Activated T-cell treated with anti-CD3 and anti-CD28 coated beads, Interleukin-2, amount 50 U/mL, for 24 hours (primary cell): ENCODE results near the gene COMMD10.

Experiments used
- DNase-seq: peaks from one replicate; pipeline ENCODE4 v3.0.0-alpha.2; 2020
- H3K27ac Mint-ChIP-seq: 2 replicates; pipeline ENCODE4 v1.8.0; 2020; ENCODE audit warnings: mild to moderate bottlenecking, mixed read lengths
- H3K27me3 Mint-ChIP-seq: 2 replicates; pipeline ENCODE4 v1.8.0; 2020; ENCODE audit warnings: mixed read lengths
- H3K36me3 Mint-ChIP-seq: 2 replicates; pipeline ENCODE4 v1.8.0; 2020; ENCODE audit warnings: low read depth, mixed read lengths
- H3K4me1 Mint-ChIP-seq: 2 replicates; pipeline ENCODE4 v1.8.0; 2020; ENCODE audit warnings: low read depth, mixed read lengths
- H3K4me3 Mint-ChIP-seq: 2 replicates; pipeline ENCODE4 v1.8.0; 2020; ENCODE audit warnings: mild to moderate bottlenecking, moderate library complexity, mixed read lengths
- H3K9me3 Mint-ChIP-seq: 2 replicates; pipeline ENCODE4 v1.8.0; 2020; ENCODE audit warnings: mixed read lengths

COMMD10 gene

DNA sequence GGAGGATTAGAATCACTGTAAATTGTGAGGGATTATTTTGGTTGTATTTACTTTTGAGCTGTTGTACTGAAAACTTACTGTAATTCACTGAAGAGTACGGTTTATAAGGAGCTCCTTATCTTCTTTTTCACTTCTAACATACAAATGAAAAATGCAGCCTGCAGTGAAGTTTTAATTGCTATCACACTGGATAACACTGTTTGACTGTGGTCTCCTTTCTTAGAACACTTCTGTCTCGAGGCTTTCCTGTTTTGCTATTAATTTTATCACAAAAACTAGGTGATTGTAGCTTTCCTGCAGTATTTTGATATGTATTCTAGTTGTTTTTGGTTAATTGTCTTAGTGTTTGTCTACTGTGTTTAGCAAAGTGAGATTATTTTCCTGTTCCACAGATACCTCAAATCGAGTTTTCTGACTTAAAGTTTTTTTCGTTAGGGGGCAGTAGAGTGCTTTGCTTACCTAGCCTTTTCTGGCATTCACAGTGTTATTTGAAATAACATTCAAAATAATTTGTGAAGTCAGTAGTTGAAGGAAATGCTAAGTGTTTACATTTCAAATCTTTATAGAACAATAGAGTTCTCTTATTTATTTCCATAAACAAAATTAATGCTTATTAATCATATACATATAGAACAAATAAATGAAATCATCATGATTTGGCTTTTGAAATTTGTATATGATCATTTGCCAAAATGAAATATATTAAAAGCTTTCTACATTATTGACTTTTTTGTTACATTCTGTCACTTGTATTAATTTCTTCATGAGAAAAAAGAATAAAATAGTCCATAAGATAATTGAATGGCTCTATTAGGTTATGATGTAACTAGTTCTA is 52.9 kb downstream of the COMMD10 start:
- H3K27me3 Mint-ChIP-seq, result no peaks in the 10 kb centered on the region
- no peaks in the 10 kb centered on the region for H3K9me3 Mint-ChIP-seq
- H3K4me1 Mint-ChIP-seq, result peaks cover 35% of the 10 kb centered on the region
- H3K4me3 Mint-ChIP-seq, result no peak overlapping the region
- DNase-seq, result no peak
- peaks cover 13% of the 10 kb centered on the region for H3K36me3 Mint-ChIP-seq
- no peak overlapping the region for H3K27ac Mint-ChIP-seq

DNA sequence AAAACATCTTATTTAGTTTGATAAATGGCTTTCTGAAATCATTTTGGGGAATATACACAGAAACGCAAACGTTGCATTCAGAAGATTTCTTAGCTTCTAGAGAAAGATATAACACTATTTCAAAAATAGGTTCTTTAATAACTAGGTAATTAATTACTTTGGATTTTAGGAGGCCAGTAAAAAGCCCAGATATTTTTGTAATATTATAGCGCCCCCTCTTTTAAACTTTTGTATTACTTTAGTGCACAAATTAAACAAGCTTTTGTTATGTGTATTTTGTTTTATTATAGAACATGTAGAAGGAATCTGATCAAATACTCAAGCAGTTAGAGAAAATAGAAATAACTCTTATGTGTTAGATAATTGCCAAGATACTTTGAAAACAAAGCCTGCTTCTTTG is 57.7 kb downstream of the COMMD10 start:
- DNase-seq, result no peak
- H3K4me1 Mint-ChIP-seq, result peaks cover 3% of the 10 kb centered on the region
- H3K27me3 Mint-ChIP-seq, result no peaks in the 10 kb centered on the region
- no peaks in the 10 kb centered on the region for H3K9me3 Mint-ChIP-seq
- peaks cover 19% of the 10 kb centered on the region for H3K36me3 Mint-ChIP-seq
- H3K27ac Mint-ChIP-seq, result no peak overlapping the region
- no peak overlapping the region for H3K4me3 Mint-ChIP-seq

DNA sequence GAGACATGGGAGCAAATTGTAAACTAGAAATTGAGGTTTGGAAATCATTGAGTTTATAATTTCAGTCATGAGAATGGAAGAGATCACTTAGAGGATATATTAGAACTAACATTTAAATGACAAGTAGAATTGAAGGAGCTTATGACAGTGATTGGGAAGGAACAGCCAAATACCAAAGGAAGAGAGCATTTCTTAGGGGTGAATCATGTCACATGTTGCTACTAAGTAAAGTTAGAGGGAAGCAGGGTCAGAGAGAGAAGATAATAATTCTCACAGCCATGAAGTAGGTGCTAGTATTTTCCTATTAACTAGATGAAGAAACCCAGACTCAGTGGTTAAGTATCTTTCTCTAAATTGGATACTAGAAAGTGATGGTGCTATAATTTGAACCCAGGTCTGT is 59.3 kb downstream of the COMMD10 start:
- Mint-ChIP-seq H3K36me3 (peaks cover 24% of the 10 kb centered on the region), H3K4me1 (peaks cover 2% of the 10 kb centered on the region), H3K9me3 (no peaks in the 10 kb centered on the region), H3K4me3 (no peak overlapping the region), H3K27me3 (no peaks in the 10 kb centered on the region), H3K27ac (no peak overlapping the region)
- no peak for DNase-seq

DNA sequence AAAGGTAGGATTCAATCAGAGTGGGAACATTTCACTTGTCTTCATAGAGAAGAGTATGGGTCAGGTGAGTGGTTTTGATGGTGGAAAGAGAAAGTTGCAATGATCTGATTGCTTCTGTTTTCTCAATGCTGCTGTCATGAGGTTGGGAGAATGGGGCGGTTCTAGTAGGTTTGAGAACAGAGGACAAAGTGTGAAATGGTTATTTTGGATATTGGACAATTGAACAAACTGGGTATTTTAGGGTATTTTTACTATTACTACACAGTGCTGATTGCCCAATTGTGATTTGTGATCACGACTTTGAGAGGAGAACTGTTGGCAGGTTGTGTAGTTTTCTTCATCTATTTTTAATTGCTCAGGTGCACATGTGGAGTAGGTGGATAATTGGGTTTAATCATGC is 60.2 kb downstream of the COMMD10 start:
- no peaks in the 10 kb centered on the region for H3K27me3 Mint-ChIP-seq
- H3K36me3 Mint-ChIP-seq, result peaks cover 24% of the 10 kb centered on the region
- H3K4me1 Mint-ChIP-seq, result peaks cover 2% of the 10 kb centered on the region

DNA sequence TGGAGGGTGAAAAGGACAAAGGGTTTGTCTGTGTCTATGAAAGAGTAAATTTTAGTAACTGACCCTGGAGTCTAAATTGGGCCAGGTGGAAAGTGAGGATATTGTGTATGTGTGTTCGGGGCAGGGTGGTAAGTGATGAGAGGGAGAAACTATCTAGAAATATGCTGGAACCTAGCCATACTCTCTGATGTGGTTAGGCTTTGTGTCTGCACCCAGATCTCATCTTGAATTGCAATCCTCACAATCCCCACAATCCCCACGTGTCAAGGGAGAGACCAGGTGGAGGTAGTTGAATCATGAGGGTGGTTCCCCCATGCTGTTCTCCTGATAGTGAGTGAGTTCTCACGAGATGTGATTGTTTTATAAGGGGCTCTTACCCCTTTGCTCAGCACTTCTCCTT is 60.6 kb downstream of the COMMD10 start:
- Mint-ChIP-seq H3K36me3 (peaks cover 24% of the 10 kb centered on the region), H3K27ac (no peak overlapping the region), H3K9me3 (no peaks in the 10 kb centered on the region), H3K4me3 (no peak overlapping the region), H3K27me3 (no peaks in the 10 kb centered on the region), H3K4me1 (peaks cover 2% of the 10 kb centered on the region)
- no peak for DNase-seq

More for the DNA sequence above, 60.2 kb downstream of the COMMD10 start:
- Mint-ChIP-seq H3K4me3 (no peak overlapping the region), H3K27ac (no peak overlapping the region), H3K9me3 (no peaks in the 10 kb centered on the region)
- DNase-seq, result no peak

DNA sequence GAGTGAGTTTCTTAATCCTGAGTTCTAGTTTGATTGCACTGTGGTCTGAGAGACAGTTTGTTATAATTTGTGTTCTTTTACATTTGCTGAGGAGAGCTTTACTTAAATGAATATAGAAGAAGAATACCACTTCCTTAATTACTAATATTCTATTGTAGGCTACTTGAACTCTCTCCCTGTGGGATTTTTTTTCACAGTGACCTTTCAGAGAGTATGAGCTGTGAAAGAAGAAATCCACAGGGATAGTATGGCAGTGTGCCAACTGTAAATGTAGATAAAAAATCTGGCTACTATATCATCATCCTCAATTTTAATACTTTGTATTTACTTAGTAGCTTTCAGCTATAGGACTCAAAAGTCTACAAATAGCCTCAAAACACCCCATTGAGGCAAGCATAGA is 67.3 kb downstream of the COMMD10 start:
- no peak overlapping the region for H3K27ac Mint-ChIP-seq
- H3K36me3 Mint-ChIP-seq, result peaks cover 19% of the 10 kb centered on the region
- H3K9me3 Mint-ChIP-seq, result no peaks in the 10 kb centered on the region
- no peak for DNase-seq
- H3K27me3 Mint-ChIP-seq, result no peaks in the 10 kb centered on the region
- H3K4me3 Mint-ChIP-seq, result no peak overlapping the region
- H3K4me1 Mint-ChIP-seq, result peaks cover 6% of the 10 kb centered on the region

DNA sequence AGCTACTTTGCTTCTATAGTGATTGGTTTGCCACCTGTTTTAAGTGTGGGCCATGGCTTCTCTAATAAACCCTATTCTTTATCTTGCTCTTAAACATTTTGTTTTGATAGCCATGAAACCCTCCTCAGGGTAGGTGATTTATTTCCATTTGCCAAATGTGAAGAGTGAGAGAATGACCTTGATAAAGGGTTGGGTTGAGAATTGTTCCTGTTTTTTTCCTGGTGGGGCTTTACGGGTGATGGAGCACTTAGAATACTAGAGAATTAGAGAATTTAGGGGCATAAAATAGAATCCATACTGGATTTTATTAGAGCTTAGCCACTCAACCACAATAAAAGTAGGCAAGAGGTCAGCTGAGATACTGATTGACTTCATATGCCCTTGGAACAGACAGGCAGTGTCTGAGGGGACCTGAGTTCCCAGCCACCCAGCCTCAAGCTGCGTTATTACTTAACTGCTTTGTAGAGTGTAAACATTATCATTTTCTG is 68.9 kb downstream of the COMMD10 start:
- DNase-seq, result no peak
- Mint-ChIP-seq H3K27me3 (no peaks in the 10 kb centered on the region), H3K9me3 (no peaks in the 10 kb centered on the region), H3K36me3 (peaks cover 16% of the 10 kb centered on the region), H3K4me3 (no peak overlapping the region), H3K4me1 (peaks cover 6% of the 10 kb centered on the region), H3K27ac (no peak overlapping the region)

DNA sequence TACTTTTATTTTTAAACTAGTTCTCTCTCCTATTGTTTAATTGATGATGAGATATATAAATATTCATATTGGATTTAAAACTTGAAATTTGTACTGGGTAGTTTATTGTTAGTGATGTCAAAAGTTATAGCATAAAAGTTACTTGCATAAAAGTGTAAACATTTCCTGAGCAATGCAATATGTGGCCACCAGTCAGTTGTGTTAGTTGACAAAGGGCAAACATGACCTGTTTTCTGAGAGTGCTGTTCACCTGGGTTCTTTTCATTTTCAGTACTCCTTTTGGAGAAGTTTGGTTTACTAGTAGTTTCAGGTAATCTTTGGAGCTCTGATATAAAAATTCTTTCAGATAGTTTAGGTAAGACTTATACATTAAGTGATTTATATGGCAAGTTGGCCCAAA is 69.4 kb downstream of the COMMD10 start:
- peaks cover 9% of the 10 kb centered on the region for H3K4me1 Mint-ChIP-seq
- peaks cover 19% of the 10 kb centered on the region for H3K36me3 Mint-ChIP-seq
- DNase-seq, result no peak
- H3K9me3 Mint-ChIP-seq, result no peaks in the 10 kb centered on the region
- H3K27me3 Mint-ChIP-seq, result no peaks in the 10 kb centered on the region
- H3K4me3 Mint-ChIP-seq, result no peak overlapping the region
- no peak overlapping the region for H3K27ac Mint-ChIP-seq

DNA sequence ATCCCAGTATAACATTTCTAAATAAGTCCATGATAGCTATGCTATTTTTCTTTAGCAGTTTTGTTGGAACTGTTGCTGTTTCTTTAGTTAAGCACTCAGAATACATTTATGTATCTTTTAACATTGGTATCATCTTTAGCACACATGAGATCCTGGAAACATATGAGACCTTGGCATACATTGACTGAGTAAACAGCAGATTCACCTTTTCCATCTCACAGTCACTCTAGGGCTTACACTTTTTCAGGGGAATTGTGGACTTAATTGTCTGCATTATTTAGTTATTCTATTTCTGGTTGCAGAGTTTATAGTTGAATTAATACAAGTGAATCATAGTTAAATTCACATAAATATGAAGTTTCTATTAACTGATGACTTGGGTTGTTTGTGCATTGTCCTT is 70.1 kb downstream of the COMMD10 start:
- Mint-ChIP-seq H3K9me3 (no peaks in the 10 kb centered on the region), H3K27ac (no peak overlapping the region), H3K36me3 (peaks cover 20% of the 10 kb centered on the region), H3K4me3 (no peak overlapping the region), H3K27me3 (no peaks in the 10 kb centered on the region), H3K4me1 (peaks cover 11% of the 10 kb centered on the region)
- no peak for DNase-seq

DNA sequence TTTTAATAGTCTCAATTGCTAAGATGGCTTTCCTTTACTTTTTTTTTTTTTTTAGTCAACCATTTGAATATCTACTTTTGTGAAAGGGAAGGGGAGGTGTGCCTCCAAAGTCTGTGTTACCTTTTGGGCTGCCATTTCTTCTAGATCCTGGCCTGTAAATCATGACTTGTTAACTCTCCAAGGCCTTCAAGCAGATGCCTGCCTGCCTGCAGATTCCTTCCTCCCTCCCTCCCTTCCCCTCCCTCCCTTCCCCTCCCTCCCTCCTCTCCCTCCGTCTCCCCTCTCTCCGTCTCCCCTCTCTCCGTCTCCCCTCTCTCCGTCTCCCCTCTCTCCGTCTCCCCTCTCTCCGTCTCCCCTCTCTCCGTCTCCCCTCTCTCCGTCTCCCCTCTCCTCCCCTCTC is 73.1 kb downstream of the COMMD10 start:
- Mint-ChIP-seq H3K9me3 (no peaks in the 10 kb centered on the region), H3K36me3 (peaks cover 17% of the 10 kb centered on the region), H3K27me3 (no peaks in the 10 kb centered on the region), H3K27ac (no peak overlapping the region), H3K4me1 (peaks cover 9% of the 10 kb centered on the region), H3K4me3 (no peak overlapping the region)
- DNase-seq, result no peak

DNA sequence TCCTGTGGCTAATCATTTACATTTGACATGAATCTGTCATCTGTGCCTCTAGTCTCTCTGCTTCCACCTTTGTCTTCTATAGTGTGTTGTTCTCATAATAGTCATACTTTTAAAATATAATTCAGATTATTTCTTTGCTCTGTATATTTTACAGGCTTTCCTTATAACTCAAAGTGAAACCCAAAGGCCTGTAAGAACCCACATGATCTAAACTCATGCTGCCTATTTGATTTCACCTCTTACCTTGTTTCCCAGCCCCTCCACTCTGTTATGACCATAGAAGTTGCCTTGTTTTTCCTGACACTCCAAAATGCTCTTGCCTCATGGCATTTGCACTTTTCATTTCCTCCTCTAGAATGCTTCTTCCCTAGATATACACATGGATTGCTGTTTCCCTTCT is 74.2 kb downstream of the COMMD10 start:
- Mint-ChIP-seq H3K27ac (no peak overlapping the region), H3K4me3 (no peak overlapping the region), H3K27me3 (no peaks in the 10 kb centered on the region), H3K4me1 (peaks cover 9% of the 10 kb centered on the region), H3K9me3 (no peaks in the 10 kb centered on the region), H3K36me3 (peaks cover 17% of the 10 kb centered on the region)
- no peak for DNase-seq

DNA sequence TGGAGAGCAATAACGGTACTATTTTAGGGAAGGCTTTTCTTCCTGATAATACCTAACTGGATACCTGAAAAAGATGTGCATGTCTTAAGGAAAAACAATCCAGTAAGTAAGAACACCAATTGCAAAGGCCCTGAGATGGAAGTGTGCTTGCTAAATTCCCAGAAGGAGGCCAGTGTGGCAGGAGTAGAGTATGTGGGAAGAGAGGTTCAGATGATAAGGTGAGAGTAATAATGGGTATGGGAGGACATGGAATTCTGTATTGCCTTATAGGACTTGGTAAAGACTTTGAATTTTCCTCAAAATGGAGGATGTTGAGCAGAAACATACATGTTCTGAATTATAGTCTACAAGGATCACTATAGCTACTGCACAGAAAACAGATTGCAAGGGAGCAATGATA is 89.3 kb downstream of the COMMD10 start:
- Mint-ChIP-seq H3K4me1 (no peaks in the 10 kb centered on the region), H3K27ac (no peak overlapping the region), H3K27me3 (no peaks in the 10 kb centered on the region), H3K4me3 (no peak overlapping the region), H3K36me3 (peaks cover 29% of the 10 kb centered on the region), H3K9me3 (peaks cover 11% of the 10 kb centered on the region)
- DNase-seq, result no peak

DNA sequence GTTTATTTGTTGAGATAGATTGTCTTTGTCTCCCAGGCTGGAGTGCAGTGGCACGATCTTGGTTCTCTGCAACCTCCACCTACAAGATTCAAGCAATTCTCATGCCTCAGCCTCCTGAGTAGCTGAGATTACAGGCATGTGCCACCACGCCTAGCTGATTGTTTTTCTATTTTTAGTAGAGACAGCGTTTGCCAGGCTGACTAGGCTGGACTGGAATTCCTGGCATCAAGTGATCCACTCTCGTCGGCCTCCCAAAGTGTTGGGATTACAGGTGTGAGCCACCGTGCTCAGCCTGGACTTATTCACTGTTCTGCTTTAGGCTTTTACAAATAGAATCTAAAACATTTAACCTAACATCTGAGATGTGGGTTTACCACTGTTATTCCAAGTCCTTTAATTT is 91.3 kb downstream of the COMMD10 start:
- Mint-ChIP-seq H3K27ac (no peak overlapping the region), H3K9me3 (peaks cover 4% of the 10 kb centered on the region), H3K36me3 (peaks cover 19% of the 10 kb centered on the region), H3K27me3 (no peaks in the 10 kb centered on the region), H3K4me1 (no peaks in the 10 kb centered on the region), H3K4me3 (no peak overlapping the region)
- DNase-seq, result no peak

DNA sequence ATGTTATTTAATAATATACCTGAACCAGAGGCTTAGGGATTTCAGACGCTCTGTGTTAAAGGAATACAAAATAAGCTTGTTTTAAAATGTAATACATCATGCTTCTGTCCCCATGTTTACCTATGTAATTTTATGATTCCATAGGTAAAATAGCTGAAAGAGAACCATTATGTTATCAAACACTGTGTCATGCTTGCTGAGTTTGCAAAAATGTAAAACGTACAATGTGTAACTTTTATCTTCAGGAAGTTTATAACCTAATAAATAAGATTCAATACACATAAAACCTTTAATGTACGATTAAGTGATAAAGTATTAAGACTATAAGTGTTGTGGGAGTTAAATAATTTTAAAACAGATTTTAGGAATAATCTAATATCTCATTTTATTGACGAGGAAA is 94.1 kb downstream of the COMMD10 start:
- Mint-ChIP-seq H3K27ac (no peak overlapping the region), H3K9me3 (no peaks in the 10 kb centered on the region), H3K4me3 (no peak overlapping the region), H3K27me3 (no peaks in the 10 kb centered on the region), H3K36me3 (peaks cover 13% of the 10 kb centered on the region), H3K4me1 (no peaks in the 10 kb centered on the region)
- DNase-seq, result no peak

DNA sequence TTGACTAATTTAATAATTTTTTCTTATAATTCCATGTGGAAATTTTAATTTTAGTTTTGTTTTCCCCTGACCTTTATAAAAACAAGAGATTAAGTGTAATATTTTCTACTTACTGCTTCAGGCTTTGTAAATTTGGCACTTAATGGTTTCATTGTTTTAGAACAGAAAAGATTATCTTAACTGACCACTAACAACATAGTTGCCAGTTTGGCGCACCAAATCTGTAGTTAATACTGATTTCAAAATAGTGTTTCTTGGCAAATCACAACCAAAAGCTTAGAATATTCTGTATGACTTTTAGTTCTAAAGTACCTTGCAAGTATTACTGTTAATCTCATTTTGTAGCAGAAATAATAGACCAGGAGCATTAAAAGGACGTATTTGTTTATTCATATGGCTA is 124.3 kb downstream of the COMMD10 start:
- Mint-ChIP-seq H3K4me1 (no peaks in the 10 kb centered on the region), H3K9me3 (no peaks in the 10 kb centered on the region), H3K4me3 (no peak overlapping the region), H3K27me3 (no peaks in the 10 kb centered on the region), H3K36me3 (peaks cover 5% of the 10 kb centered on the region), H3K27ac (no peak overlapping the region)
- no peak for DNase-seq
